ENCODE measurements around the gene PARD3B.

DNA sequence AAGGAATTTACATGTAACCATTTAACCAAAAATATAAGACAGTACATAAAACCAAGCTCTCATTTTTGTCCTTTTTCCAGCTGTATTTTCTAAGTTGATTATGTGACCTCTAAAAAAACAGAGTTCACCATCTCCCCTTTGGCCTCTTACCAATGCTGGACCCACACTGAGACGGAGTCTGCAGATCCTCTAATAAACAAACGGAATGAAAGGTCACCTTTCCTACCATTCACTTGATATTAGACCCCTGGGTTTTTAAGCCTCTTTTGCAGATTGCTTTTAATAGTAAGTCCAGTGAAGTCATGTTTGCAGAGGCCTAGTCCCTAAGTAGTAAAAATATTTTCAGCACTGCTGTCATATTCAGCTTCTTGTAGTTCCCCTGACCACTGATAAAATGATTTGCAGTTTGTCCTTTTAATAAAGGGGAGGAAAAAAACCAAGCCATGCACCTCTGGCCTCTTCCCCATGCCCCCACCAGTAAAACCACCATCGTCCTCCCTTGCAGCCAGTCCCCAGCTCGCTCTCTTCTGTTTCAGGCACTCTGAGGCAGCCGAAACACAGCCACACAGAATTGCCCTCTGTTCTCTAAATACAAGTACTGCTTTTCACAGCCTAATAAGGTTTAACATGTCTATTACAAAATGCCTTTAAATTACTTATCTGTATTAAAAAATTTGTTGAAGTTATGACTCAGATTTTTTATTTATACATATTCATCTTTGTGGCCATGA, 427.5 kb downstream of the PARD3B start:
- TF ChIP-seq, protein P1, sequence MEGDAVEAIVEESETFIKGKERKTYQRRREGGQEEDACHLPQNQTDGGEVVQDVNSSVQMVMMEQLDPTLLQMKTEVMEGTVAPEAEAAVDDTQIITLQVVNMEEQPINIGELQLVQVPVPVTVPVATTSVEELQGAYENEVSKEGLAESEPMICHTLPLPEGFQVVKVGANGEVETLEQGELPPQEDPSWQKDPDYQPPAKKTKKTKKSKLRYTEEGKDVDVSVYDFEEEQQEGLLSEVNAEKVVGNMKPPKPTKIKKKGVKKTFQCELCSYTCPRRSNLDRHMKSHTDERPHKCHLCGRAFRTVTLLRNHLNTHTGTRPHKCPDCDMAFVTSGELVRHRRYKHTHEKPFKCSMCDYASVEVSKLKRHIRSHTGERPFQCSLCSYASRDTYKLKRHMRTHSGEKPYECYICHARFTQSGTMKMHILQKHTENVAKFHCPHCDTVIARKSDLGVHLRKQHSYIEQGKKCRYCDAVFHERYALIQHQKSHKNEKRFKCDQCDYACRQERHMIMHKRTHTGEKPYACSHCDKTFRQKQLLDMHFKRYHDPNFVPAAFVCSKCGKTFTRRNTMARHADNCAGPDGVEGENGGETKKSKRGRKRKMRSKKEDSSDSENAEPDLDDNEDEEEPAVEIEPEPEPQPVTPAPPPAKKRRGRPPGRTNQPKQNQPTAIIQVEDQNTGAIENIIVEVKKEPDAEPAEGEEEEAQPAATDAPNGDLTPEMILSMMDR (IDR thresholded peaks at IDR 0.05): no peak
- no peak for TF ChIP-seq POLR2A (IDR thresholded peaks at IDR 0.05)
